ENCODE results near the gene TCEA2. TPM values are rescaled to one million over a fixed set of nuclear protein-coding genes. Genes with fewer than 3 reads are reported as not detected.

TCEA2 gene
- total RNA-seq, 1 donor from 2014 or later = 8.4 TPM

GRCh38 chr20:64027981-64028685 lies 34.9 kb upstream of the TCEA2 start:
- peaks cover 83 to 91% (median 89%) of the 10 kb centered on the region in 3 donors for H3K36me3 ChIP-seq (ENCODE audit: control insufficient read depth in 3 of 3, insufficient read depth in 3 of 3, low read length in 3 of 3)

GRCh38 chr20:64029293-64030117 lies 33.5 kb upstream of the TCEA2 start:
- Histone ChIP-seq H3K9me3 (ENCODE audit: control insufficient read depth in 3 of 3, low read length in 3 of 3) (no peaks in the 10 kb centered on the region), H3K4me1 (ENCODE audit: control insufficient read depth in 3 of 3, insufficient read depth in 3 of 3, low read length in 3 of 3) (peaks cover 0 to 3% (median 0%) of the 10 kb centered on the region in 3 donors), H3K9ac (ENCODE audit: low read depth in 1 of 3, low read length in 3 of 3) (no peak overlapping the region), H3K27ac (ENCODE audit: low read depth, low read length) (no peak overlapping the region), H3K4me3 (ENCODE audit: low read length in 3 of 3) (no peak overlapping the region), H3K27me3 (ENCODE audit: control insufficient read depth in 3 of 3, insufficient read depth in 3 of 3, low read length in 3 of 3) (no peaks in the 10 kb centered on the region), H3K36me3 (ENCODE audit: control insufficient read depth in 3 of 3, insufficient read depth in 3 of 3, low read length in 3 of 3) (peaks cover 76 to 86% (median 79%) of the 10 kb centered on the region in 3 donors)

More at GRCh38 chr20:64027981-64028685, 34.9 kb upstream of the TCEA2 start:
- H3K9me3 ChIP-seq (ENCODE audit: control insufficient read depth in 3 of 3, low read length in 3 of 3) = no peaks in the 10 kb centered on the region
- no peak overlapping the region for H3K4me3 ChIP-seq (ENCODE audit: low read length in 3 of 3)
- no peak overlapping the region for H3K9ac ChIP-seq (ENCODE audit: low read depth in 1 of 3, low read length in 3 of 3)
- H3K27ac ChIP-seq (ENCODE audit: low read depth, low read length) = no peak overlapping the region
- H3K4me1 ChIP-seq (ENCODE audit: control insufficient read depth in 3 of 3, insufficient read depth in 3 of 3, low read length in 3 of 3) = no peaks in the 10 kb centered on the region
- H3K27me3 ChIP-seq (ENCODE audit: control insufficient read depth in 3 of 3, insufficient read depth in 3 of 3, low read length in 3 of 3) = no peaks in the 10 kb centered on the region

- no peaks in the 10 kb centered on the region for H3K9me3 ChIP-seq (ENCODE audit: control insufficient read depth in 3 of 3, low read length in 3 of 3)
- H3K4me3 ChIP-seq (ENCODE audit: low read length in 3 of 3) = no peak overlapping the region
- H3K36me3 ChIP-seq (ENCODE audit: control insufficient read depth in 3 of 3, insufficient read depth in 3 of 3, low read length in 3 of 3) = peaks cover 70 to 77% (median 73%) of the 10 kb centered on the region in 3 donors
These were observed 32.4 kb upstream of the TCEA2 start for GRCh38 chr20:64030371-64031134.

DNA sequence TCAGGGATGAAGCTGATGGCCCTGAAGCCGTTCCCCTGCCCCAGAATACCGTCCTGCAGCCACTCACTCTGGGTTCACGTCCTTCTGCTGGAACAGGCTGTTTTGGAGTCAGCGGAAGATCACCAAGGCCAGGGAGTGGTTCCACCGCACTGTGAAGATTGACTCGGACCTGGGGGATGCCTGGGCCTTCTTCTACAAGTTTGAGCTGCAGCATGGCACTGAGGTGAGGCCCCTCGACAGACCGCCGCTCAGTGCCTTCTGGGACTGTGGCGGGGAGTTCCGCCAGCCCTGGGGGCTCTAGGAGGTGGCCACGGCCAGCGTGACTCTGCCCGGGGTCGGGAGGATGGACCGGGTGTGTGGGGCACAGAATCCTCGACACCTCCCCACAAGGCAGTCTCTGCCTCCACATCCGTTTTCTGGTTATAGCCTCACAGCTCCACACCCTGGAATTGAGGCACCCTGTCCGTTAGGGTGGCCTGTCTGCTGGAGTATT lies 31.1 kb upstream of the TCEA2 start:
- Histone ChIP-seq H3K4me3 (ENCODE audit: low read length in 3 of 3) (no peak overlapping the region), H3K27me3 (ENCODE audit: control insufficient read depth in 3 of 3, insufficient read depth in 3 of 3, low read length in 3 of 3) (peaks cover 7 to 12% (median 11%) of the 10 kb centered on the region in 3 donors), H3K9ac (ENCODE audit: low read depth in 1 of 3, low read length in 3 of 3) (no peak overlapping the region), H3K27ac (ENCODE audit: low read depth, low read length) (no peak overlapping the region), H3K4me1 (ENCODE audit: control insufficient read depth in 3 of 3, insufficient read depth in 3 of 3, low read length in 3 of 3) (peaks cover 0 to 3% (median 0%) of the 10 kb centered on the region in 3 donors), H3K9me3 (ENCODE audit: control insufficient read depth in 3 of 3, low read length in 3 of 3) (no peaks in the 10 kb centered on the region), H3K36me3 (ENCODE audit: control insufficient read depth in 3 of 3, insufficient read depth in 3 of 3, low read length in 3 of 3) (peaks cover 61 to 65% (median 63%) of the 10 kb centered on the region in 3 donors)

More at GRCh38 chr20:64030371-64031134, 32.4 kb upstream of the TCEA2 start:
- Histone ChIP-seq H3K27ac (ENCODE audit: low read depth, low read length) (no peak overlapping the region), H3K4me1 (ENCODE audit: control insufficient read depth in 3 of 3, insufficient read depth in 3 of 3, low read length in 3 of 3) (peaks cover 0 to 3% (median 0%) of the 10 kb centered on the region in 3 donors), H3K27me3 (ENCODE audit: control insufficient read depth in 3 of 3, insufficient read depth in 3 of 3, low read length in 3 of 3) (peaks cover 0 to 3% (median 0%) of the 10 kb centered on the region in 3 donors), H3K9ac (ENCODE audit: low read depth in 1 of 3, low read length in 3 of 3) (no peak overlapping the region)

DNA sequence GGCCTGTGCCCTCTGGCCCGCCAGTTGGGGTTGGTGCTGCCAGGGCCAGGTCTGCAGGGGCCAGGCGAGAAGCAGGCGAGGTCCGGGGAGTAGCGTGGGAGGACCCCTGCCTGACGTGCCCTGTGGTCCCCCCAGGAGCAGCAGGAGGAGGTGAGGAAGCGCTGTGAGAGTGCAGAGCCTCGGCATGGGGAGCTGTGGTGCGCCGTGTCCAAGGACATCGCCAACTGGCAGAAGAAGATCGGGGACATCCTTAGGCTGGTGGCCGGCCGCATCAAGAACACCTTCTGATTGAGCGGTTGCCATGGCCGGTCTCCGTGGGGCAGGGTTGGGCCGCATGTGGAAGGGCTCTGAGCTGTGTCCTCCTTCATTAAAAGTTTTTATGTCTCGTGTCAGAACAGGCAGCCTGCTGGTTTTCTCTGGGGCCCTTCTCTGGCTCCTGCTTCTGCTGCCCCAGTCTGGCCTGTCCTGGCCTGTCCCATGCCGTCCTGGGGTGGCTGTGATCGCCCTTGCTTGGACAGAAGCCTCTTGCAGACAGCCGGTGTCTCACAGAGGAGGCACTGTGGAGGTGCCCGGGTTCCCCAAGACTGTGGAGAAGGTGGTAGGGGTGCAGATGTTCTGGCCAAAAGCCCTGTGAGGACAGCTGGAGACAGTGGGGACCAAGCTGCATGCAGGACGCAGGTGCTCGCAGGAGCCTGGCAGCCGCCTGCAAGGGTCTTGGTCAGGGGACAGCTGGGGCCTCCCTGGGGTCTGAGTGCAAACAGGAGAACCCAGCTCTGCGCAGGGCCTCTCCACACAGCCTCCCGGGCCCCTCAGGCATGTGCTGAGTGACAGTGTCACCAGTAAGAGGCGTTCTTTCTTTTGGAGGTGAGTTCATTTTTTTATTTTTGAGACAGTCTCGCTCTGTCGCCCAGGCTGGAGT lies 30.0 kb upstream of the TCEA2 start:
- Histone ChIP-seq H3K9me3 (ENCODE audit: control insufficient read depth in 3 of 3, low read length in 3 of 3) (no peaks in the 10 kb centered on the region), H3K4me3 (ENCODE audit: low read length in 3 of 3) (no peak overlapping the region), H3K9ac (ENCODE audit: low read depth in 1 of 3, low read length in 3 of 3) (no peak overlapping the region), H3K36me3 (ENCODE audit: control insufficient read depth in 3 of 3, insufficient read depth in 3 of 3, low read length in 3 of 3) (peaks cover 50 to 54% (median 52%) of the 10 kb centered on the region in 3 donors), H3K4me1 (ENCODE audit: control insufficient read depth in 3 of 3, insufficient read depth in 3 of 3, low read length in 3 of 3) (peaks cover 0 to 4% (median 0%) of the 10 kb centered on the region in 3 donors), H3K27ac (ENCODE audit: low read depth, low read length) (no peak overlapping the region), H3K27me3 (ENCODE audit: control insufficient read depth in 3 of 3, insufficient read depth in 3 of 3, low read length in 3 of 3) (peaks cover 18 to 23% (median 20%) of the 10 kb centered on the region in 3 donors)

DNA sequence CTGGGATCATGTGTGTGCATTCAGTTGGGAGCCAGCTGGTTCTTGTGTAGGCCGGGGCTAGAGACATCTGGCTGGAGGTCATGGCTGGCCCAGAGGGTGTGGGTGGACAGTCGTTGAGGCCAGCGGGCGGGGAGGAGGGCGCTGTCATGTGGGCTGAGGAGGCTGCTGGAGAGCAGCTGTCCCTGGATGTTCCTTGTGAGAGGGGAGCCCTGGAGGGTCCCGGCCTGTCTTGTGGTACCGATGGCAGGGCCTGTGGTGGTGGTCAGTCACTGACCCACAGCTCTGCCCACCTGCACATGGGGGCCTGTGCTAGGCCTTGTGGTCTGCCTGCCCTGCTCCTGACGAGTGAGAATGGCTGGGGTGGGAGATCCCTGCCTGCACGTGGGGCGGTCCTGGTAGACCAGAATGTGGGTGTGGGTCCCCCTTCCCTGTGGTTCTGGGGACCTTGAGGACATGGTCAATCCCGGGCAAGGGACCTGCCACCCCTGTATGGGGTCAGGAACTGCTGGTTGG lies 29.0 kb upstream of the TCEA2 start:
- Histone ChIP-seq H3K36me3 (ENCODE audit: control insufficient read depth in 3 of 3, insufficient read depth in 3 of 3, low read length in 3 of 3) (peaks cover 43 to 44% (median 43%) of the 10 kb centered on the region in 3 donors), H3K4me3 (ENCODE audit: low read length in 3 of 3) (no peak overlapping the region), H3K4me1 (ENCODE audit: control insufficient read depth in 3 of 3, insufficient read depth in 3 of 3, low read length in 3 of 3) (peaks cover 0 to 11% (median 4%) of the 10 kb centered on the region in 3 donors), H3K27me3 (ENCODE audit: control insufficient read depth in 3 of 3, insufficient read depth in 3 of 3, low read length in 3 of 3) (peaks cover 25 to 31% (median 27%) of the 10 kb centered on the region in 3 donors), H3K9ac (ENCODE audit: low read depth in 1 of 3, low read length in 3 of 3) (peak overlapping the region in 1 of 3 donors; percentile 45), H3K9me3 (ENCODE audit: control insufficient read depth in 3 of 3, low read length in 3 of 3) (no peaks in the 10 kb centered on the region), H3K27ac (ENCODE audit: low read depth, low read length) (no peak overlapping the region)

GRCh38 chr20:64035066-64035932 lies 27.7 kb upstream of the TCEA2 start:
- H3K9me3 ChIP-seq (ENCODE audit: control insufficient read depth in 3 of 3, low read length in 3 of 3) = no peaks in the 10 kb centered on the region
- H3K27ac ChIP-seq (ENCODE audit: low read depth, low read length) = no peak overlapping the region
- peaks cover 36 to 44% (median 39%) of the 10 kb centered on the region in 3 donors for H3K27me3 ChIP-seq (ENCODE audit: control insufficient read depth in 3 of 3, insufficient read depth in 3 of 3, low read length in 3 of 3)
- peaks cover 30 to 32% (median 31%) of the 10 kb centered on the region in 3 donors for H3K36me3 ChIP-seq (ENCODE audit: control insufficient read depth in 3 of 3, insufficient read depth in 3 of 3, low read length in 3 of 3)
- H3K4me3 ChIP-seq (ENCODE audit: low read length in 3 of 3) = no peak overlapping the region
- H3K9ac ChIP-seq (ENCODE audit: low read depth in 1 of 3, low read length in 3 of 3) = no peak overlapping the region
- H3K4me1 ChIP-seq (ENCODE audit: control insufficient read depth in 3 of 3, insufficient read depth in 3 of 3, low read length in 3 of 3) = peaks cover 0 to 21% (median 16%) of the 10 kb centered on the region in 3 donors

DNA sequence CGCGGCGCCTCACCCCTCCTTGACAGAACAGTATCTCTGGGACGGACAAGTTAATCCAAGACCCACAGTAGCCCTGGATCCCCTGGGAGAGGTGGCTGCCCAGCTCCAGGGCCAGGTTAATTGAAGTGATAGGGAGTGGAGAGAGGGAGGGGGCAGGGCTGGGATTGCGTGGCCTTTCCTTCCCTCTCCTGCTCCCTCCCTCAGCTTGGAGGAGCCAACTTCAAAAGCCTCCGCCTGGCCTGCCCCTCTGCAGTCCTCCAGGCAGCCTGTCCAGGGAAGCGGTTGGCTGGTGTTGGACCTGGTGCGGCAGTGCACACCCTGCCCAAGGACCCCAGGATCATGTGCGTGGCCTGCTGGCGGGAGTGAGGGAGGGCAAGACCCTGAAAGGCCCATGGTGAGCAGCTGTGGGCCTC lies 27.1 kb upstream of the TCEA2 start, which contains the start of gene C20orf204:
Gene C20orf204, plus strand, starts transcription at position 250 of the 413 bp plus-strand sequence. Its CDS starts 142 bp downstream, at position 392.
- Histone ChIP-seq H3K4me1 (ENCODE audit: control insufficient read depth in 3 of 3, insufficient read depth in 3 of 3, low read length in 3 of 3) (peaks cover 2 to 28% (median 22%) of the 10 kb centered on the region in 3 donors), H3K27me3 (ENCODE audit: control insufficient read depth in 3 of 3, insufficient read depth in 3 of 3, low read length in 3 of 3) (peaks cover 43 to 50% (median 46%) of the 10 kb centered on the region in 3 donors), H3K9ac (ENCODE audit: low read depth in 1 of 3, low read length in 3 of 3) (peak within 1 kb of the TSS in 1 of 3 donors; percentile 25), H3K27ac (ENCODE audit: low read depth, low read length) (no peak within 1 kb of the TSS), H3K9me3 (ENCODE audit: control insufficient read depth in 3 of 3, low read length in 3 of 3) (no peaks in the 10 kb centered on the region), H3K4me3 (ENCODE audit: low read length in 3 of 3) (no peak within 1 kb of the TSS), H3K36me3 (ENCODE audit: control insufficient read depth in 3 of 3, insufficient read depth in 3 of 3, low read length in 3 of 3) (peaks cover 24 to 25% (median 25%) of the 10 kb centered on the region in 3 donors)

Data from skeletal muscle tissue (tissue), 4 donors.